ENCODE results near the gene ACTC1. TPM values are rescaled to one million over a fixed set of nuclear protein-coding genes. Genes with fewer than 3 reads are reported as not detected.

ACTC1 gene
- total and polyA plus RNA-seq, 2 of the 13 experiments (the other 11 are each of a cell fraction or from before 2014, with no cell fraction given), result not detected

GRCh38 chr15:34815836-34816235, 20.5 kb upstream of the ACTC1 start (continued):
- no peak for TF ChIP-seq ZBTB44 (CRISPR knock-in tag; IDR thresholded peaks at IDR 0.05)
- TF ChIP-seq MTF2 (CRISPR knock-in tag; IDR thresholded peaks at IDR 0.05; ENCODE audit: borderline replicate concordance), result no peak
- TF ChIP-seq GPBP1L1 (CRISPR knock-in tag; IDR thresholded peaks at IDR 0.05), result no peak
- TF ChIP-seq SAP130 (CRISPR knock-in tag; IDR thresholded peaks at IDR 0.05; ENCODE audit: low read depth), result no peak
- TF ChIP-seq PAF1 (CRISPR knock-in tag; IDR thresholded peaks at IDR 0.05), result no peak
- no peak for TF ChIP-seq ZNF773 (CRISPR knock-in tag; IDR thresholded peaks at IDR 0.05; ENCODE audit: borderline replicate concordance)
- no peak for TF ChIP-seq ZNF691 (CRISPR knock-in tag; IDR thresholded peaks at IDR 0.05; ENCODE audit: borderline replicate concordance, low read depth)
- TF ChIP-seq MEF2D (CRISPR knock-in tag; IDR thresholded peaks at IDR 0.05), result no peak
- TF ChIP-seq DNMT1 (CRISPR knock-in tag; IDR thresholded peaks at IDR 0.05), result no peak
- TF ChIP-seq GMEB2 (CRISPR knock-in tag; IDR thresholded peaks at IDR 0.05; ENCODE audit: low read depth), result no peak
- no peak for TF ChIP-seq SRSF1 (optimal IDR thresholded peaks at IDR 0.05; ENCODE audit: low read depth, low read length)

Measured in HepG2 (cell line).